ENCODE data around the gene GNB2. TPM values are rescaled to one million over a fixed set of nuclear protein-coding genes. Genes with fewer than 3 reads are reported as not detected.

The GNB2 gene
- total and polyA plus RNA-seq, 2 of the 13 experiments (the other 11 are each of a cell fraction or from before 2014, with no cell fraction given): 48.3 to 67.1 TPM

GRCh38 chr7:100726996-100727761 is 53.6 kb downstream of the GNB2 start (continued):
- TF ChIP-seq, protein P1, sequence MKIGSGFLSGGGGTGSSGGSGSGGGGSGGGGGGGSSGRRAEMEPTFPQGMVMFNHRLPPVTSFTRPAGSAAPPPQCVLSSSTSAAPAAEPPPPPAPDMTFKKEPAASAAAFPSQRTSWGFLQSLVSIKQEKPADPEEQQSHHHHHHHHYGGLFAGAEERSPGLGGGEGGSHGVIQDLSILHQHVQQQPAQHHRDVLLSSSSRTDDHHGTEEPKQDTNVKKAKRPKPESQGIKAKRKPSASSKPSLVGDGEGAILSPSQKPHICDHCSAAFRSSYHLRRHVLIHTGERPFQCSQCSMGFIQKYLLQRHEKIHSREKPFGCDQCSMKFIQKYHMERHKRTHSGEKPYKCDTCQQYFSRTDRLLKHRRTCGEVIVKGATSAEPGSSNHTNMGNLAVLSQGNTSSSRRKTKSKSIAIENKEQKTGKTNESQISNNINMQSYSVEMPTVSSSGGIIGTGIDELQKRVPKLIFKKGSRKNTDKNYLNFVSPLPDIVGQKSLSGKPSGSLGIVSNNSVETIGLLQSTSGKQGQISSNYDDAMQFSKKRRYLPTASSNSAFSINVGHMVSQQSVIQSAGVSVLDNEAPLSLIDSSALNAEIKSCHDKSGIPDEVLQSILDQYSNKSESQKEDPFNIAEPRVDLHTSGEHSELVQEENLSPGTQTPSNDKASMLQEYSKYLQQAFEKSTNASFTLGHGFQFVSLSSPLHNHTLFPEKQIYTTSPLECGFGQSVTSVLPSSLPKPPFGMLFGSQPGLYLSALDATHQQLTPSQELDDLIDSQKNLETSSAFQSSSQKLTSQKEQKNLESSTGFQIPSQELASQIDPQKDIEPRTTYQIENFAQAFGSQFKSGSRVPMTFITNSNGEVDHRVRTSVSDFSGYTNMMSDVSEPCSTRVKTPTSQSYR (CRISPR knock-in tag; IDR thresholded peaks at IDR 0.05; ENCODE audit: borderline replicate concordance): peak; percentile 13; the same call in 1 of the 2 replicates
- TF ChIP-seq ZBTB7B (CRISPR knock-in tag; IDR thresholded peaks at IDR 0.05): no peak
- peak in 1 of 2 experiments; percentile 27; a peak in 1 of 4 replicates for TF ChIP-seq EP300 (IDR thresholded peaks at IDR 0.05; ENCODE audit: low read depth in 2 of 2, low read length in 2 of 2)
- TF ChIP-seq EP300 (CRISPR knock-in tag; IDR thresholded peaks at IDR 0.05; ENCODE audit: borderline replicate concordance): no peak
- TF ChIP-seq CBX2 (IDR thresholded peaks at IDR 0.05; ENCODE audit: low read depth, low read length): no peak
- TF ChIP-seq CBX2 (CRISPR knock-in tag; IDR thresholded peaks at IDR 0.05; ENCODE audit: low read depth): no peak
- no peak for TF ChIP-seq RAD51 (IDR thresholded peaks at IDR 0.05; ENCODE audit: borderline replicate concordance)
- peak; percentile 56; the same call in 1 of the 2 replicates for TF ChIP-seq FOXP4 (CRISPR knock-in tag; IDR thresholded peaks at IDR 0.05)
- TF ChIP-seq YEATS2 (CRISPR knock-in tag; IDR thresholded peaks at IDR 0.05; ENCODE audit: borderline replicate concordance): no peak
- TF ChIP-seq ZNF274 (CRISPR knock-in tag; IDR thresholded peaks at IDR 0.05): no peak
- TF ChIP-seq ZMYM3 (CRISPR knock-in tag; IDR thresholded peaks at IDR 0.05): peak; percentile 57; the same call in 1 of the 2 replicates
- TF ChIP-seq ZNF329 (CRISPR knock-in tag; IDR thresholded peaks at IDR 0.05; ENCODE audit: low read depth): no peak
- no peak for TF ChIP-seq ZNF580 (CRISPR knock-in tag; IDR thresholded peaks at IDR 0.05; ENCODE audit: borderline replicate concordance, low read depth)
- TF ChIP-seq AGO2 (optimal IDR thresholded peaks at IDR 0.05; ENCODE audit: low read depth, low read length): no peak
- no peak for TF ChIP-seq KLF15 (CRISPR knock-in tag; IDR thresholded peaks at IDR 0.05; ENCODE audit: borderline replicate concordance)
- no peak for TF ChIP-seq ZNF503 (CRISPR knock-in tag; IDR thresholded peaks at IDR 0.05)
- TF ChIP-seq HHEX (CRISPR knock-in tag; IDR thresholded peaks at IDR 0.05): no peak
- TF ChIP-seq ZNF569 (CRISPR knock-in tag; IDR thresholded peaks at IDR 0.05; ENCODE audit: borderline replicate concordance): no peak
- no peak for TF ChIP-seq ZNF547 (CRISPR knock-in tag; IDR thresholded peaks at IDR 0.05)
- no peak for TF ChIP-seq ZFAT (CRISPR knock-in tag; conservative IDR thresholded peaks at IDR 0.05)
- TF ChIP-seq AKAP8 (CRISPR knock-in tag; IDR thresholded peaks at IDR 0.05): no peak
- TF ChIP-seq ZBTB44 (CRISPR knock-in tag; IDR thresholded peaks at IDR 0.05): no peak
